Heart left ventricle (tissue), 16 donors: ENCODE results near the gene NIPA2. TPM values are rescaled to one million over a fixed set of nuclear protein-coding genes. Genes with fewer than 3 reads are reported as not detected.

Experiments used
- ATAC-seq, 4 donors: fragments of 200-7000 bp; cut with Tn5 transposase; one replicate each; pipeline ENCODE4 v1.9.1; 2020 to 2022; ENCODE audit warnings: moderate library complexity in 4 of 4, mild to moderate bottlenecking in 3 of 4, moderate number of reproducible peaks in 1 of 4
- DNase-seq, 5 donors: peaks; one replicate each; pipeline ENCODE4 v3.0.0-alpha.2; 2020
- H3K27ac ChIP-seq, 12 donors: fragments of 200-600 bp; sonication (generic) in 4 of 12; one replicate each; pipeline versions ENCODE4 v1.5.0 to v1.8.0; 2016 to 2022; ENCODE audit warnings: mild to moderate bottlenecking in 2 of 12
- H3K27me3 ChIP-seq, 9 donors: fragments of 200-600 bp; sonication (generic) in 2 of 9; one replicate each; pipeline versions ENCODE4 v1.5.1 to v1.8.0; 2016 to 2022; ENCODE audit warnings: mild to moderate bottlenecking in 3 of 9
- H3K36me3 ChIP-seq, 9 donors: fragments of 200-600 bp; sonication (generic) in 2 of 9; one replicate each; pipeline versions ENCODE4 v1.5.0 to v1.8.0; 2018 to 2022; ENCODE audit warnings: mild to moderate bottlenecking in 2 of 9
- H3K4me1 ChIP-seq, 12 donors: fragments of 200-600 bp; sonication (generic) in 4 of 12; one replicate each; pipeline versions ENCODE4 v1.5.0 to v1.8.0; 2016 to 2022; ENCODE audit warnings: mild to moderate bottlenecking in 3 of 12
- H3K4me3 ChIP-seq, 12 donors: fragments of 200-600 bp; sonication (generic) in 4 of 12; one replicate each; pipeline versions ENCODE4 v1.5.0 to v1.8.0; 2017 to 2022; ENCODE audit warnings: mild to moderate bottlenecking in 9 of 12, moderate library complexity in 4 of 12
- H3K9me3 ChIP-seq, 12 donors: fragments of 200-600 bp; sonication (generic) in 4 of 12; one replicate each; pipeline versions ENCODE4 v1.5.0 to v1.8.0; 2016 to 2022; ENCODE audit warnings: mild to moderate bottlenecking in 1 of 12
- POLR2A ChIP-seq, 2 donors: fragments of 450-650 bp; IDR thresholded peaks; one replicate each; pipeline ENCODE4 v1.6.1; 2017; ENCODE audit warnings: antibody characterized with exemption in 2 of 2, mild to moderate bottlenecking in 2 of 2, moderate library complexity in 2 of 2
- WGBS, 4 donors: extraction: QIAGEN DNeasy Blood & Tissue Kit in 2 of 4; methylation state at CpG; one replicate each; pipeline versions ENCODE4 v1.1.5 to v1.1.7; 2013 to 2018; 5-methylcytosine and 5-hydroxymethylcytosine counted together
- intact Hi-C, 10 donors: fragments of 100-400 bp; cut with DNase I; formaldehyde crosslinking; loops; one replicate each; pipeline versions ENCODE4 v1.11.1 to v1.14.2; 2022
- polyA plus RNA-seq, 2 donors: library from polyadenylated mRNA; stranded (reverse); fragments of 200-250 nt; gene quantifications; one replicate each; pipeline ENCODE4 v1.2.3, GENCODE V29; 2013
- total RNA-seq, 9 donors: library from RNA; depleted of rRNA in 2 of 9; stranded (reverse); fragments of >200 nt in 2 of 9; fragmentation: NEBNext Ultra II Directional in 3 of 9; extraction: Animal tissue kit (Norgen Biotek cat#: 25700) in 3 of 9; gene quantifications; one replicate each; pipeline versions ENCODE4 v1.1.0 to v1.2.4, GENCODE V29; 2016 to 2023
- TF ChIP-seq, protein P1 (sequence below), 12 donors: fragments of 200-600 bp; sonication (generic) in 4 of 12; IDR thresholded peaks; one replicate each; pipeline versions ENCODE4 v1.5.0 to v1.8.0; 2018 to 2022; ENCODE audit warnings: antibody characterized with exemption in 12 of 12, mild to moderate bottlenecking in 5 of 12
- donor health status: ischemic (EF 13 %, LVEDD 7.1; RV severe dilation, severe dysfunction).
- donor health status: healthy with polysubstance abuse.
- donor health status: DM: no; HTN: yes; CAD: no.
- donor health status: DM: no; HTN: no; CAD: no.
- donor health status: ischemic (EF 25% LVEDD 6.9; RV normal size, moderate dysfunction).
- donor health status: ischemic (EF 25% LVEDD 5.7; RV mildly dilated, moderate dysfunction).
- donor health status: healthy.
- donor health status: DM: yes; HTN: yes; CAD: no.
- donor health status: ischemic (EF 35%, LVEDD 5.7; RV mildly dilated, moderate dysfunction).
- donor health status: nonischemic (EF 11% LVEDD 7.7; RV severe dilation, severe dysfunction).
- donor health status: DM: yes; HTN: yes; CAD: no.
- donor health status: PGD.
- donor health status: ischemic (EF 29% LVEDD 5.4; RV normal size, mild dysfunction).
- donor health status: nonischemic (EF 23%, LVEDD 6.1; RV moderate dilation, normal function).

Gene NIPA2
- total and polyA plus RNA-seq, 11 donors, result 5.3 to 47.0 (median 20.6) TPM

DNA sequence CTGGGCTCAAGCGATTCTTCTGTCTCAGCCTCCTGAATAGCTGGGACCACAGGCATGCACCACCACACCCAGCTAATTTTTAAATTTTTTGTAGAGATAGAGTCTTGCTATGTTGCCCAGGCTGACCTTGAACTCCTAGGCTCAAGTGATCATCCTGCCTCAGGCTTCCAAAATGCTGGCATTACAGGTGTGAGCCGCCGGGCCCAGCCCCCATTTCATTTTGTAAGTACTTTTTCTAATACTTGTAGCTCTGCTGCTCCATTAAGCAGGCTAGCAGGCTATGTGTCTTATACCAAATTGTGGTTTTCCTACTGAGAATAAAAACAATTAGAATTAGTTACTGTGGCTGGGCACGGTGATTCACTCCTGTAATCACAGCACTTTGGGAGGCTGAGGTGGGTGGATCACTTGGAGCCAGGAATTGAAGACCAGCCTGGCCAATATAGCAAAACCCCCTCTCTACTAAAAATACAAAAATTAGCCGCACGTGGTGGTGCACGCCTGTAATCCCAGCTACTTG lies 29.6 kb upstream of the NIPA2 start:
- intact Hi-C loops, result loop anchor here in 1 of 10 donors (10.0 kb wide), 1 partner anchor 66 kb away; no protein-coding TSS in a partner anchor
- Histone ChIP-seq H3K9me3 (no peaks in the 10 kb centered on the region), H3K27me3 (no peaks in the 10 kb centered on the region), H3K27ac (no peak overlapping the region), H3K4me1 (peaks cover 0 to 11% (median 0%) of the 10 kb centered on the region in 12 donors), H3K4me3 (no peak overlapping the region), H3K36me3 (peaks cover 0 to 17% (median 6%) of the 10 kb centered on the region in 9 donors)
- ATAC-seq (no peak), DNase-seq (no peak)
- no peak for TF ChIP-seq POLR2A (IDR thresholded peaks at IDR 0.05)
- TF ChIP-seq, protein P1, sequence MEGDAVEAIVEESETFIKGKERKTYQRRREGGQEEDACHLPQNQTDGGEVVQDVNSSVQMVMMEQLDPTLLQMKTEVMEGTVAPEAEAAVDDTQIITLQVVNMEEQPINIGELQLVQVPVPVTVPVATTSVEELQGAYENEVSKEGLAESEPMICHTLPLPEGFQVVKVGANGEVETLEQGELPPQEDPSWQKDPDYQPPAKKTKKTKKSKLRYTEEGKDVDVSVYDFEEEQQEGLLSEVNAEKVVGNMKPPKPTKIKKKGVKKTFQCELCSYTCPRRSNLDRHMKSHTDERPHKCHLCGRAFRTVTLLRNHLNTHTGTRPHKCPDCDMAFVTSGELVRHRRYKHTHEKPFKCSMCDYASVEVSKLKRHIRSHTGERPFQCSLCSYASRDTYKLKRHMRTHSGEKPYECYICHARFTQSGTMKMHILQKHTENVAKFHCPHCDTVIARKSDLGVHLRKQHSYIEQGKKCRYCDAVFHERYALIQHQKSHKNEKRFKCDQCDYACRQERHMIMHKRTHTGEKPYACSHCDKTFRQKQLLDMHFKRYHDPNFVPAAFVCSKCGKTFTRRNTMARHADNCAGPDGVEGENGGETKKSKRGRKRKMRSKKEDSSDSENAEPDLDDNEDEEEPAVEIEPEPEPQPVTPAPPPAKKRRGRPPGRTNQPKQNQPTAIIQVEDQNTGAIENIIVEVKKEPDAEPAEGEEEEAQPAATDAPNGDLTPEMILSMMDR (IDR thresholded peaks at IDR 0.05), result no peak
- 82 to 100% (median 91%) methylated on average over 7 of the region's 7 CpGs for WGBS, 4 donors

DNA sequence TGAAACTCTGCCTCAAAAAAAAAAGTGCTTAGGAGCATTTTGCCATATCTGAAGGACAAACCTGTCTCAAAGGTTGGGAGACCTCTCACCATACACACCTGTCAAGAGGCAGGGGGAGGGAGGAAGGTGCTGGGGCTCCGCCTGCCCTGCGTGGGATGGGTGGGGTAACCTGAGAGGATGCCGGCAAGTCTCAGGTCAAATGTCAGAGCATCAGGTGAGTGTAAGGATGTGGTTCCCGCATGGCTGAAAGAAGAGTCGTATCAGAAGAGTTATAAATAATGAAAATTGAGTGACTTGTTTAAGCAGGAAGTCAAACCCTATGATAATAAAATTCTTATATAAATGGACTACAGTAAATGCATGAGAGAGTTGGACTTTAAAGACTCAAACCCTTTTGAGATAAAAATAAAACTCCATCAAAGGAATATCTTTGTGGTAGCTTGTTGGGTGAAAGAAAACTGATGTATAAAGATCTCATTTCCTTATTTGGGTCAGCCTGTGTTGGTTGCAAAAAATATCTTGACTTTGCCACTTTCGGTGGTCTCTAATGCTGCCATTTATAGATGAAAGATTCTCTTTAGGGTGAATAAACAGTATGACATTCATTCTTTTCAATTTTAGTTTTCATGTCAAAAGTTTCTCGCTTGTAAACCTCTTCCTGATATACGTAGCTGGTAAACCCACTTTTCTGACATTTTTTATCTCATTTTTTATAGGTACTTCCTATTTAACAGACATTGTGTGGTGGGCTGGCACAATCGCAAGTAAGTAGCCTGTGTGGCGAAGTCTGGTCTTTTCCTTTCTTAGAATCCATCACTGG lies 28.2 kb upstream of the NIPA2 start:
- H3K36me3 ChIP-seq, result peaks cover 0 to 22% (median 15%) of the 10 kb centered on the region in 9 donors
- H3K9me3 ChIP-seq, result no peaks in the 10 kb centered on the region
- 91 to 93% (median 92%) methylated on average over 10 of the region's 10 CpGs for WGBS, 4 donors
- no peak overlapping the region for H3K27ac ChIP-seq
- intact Hi-C loops, result no loop called here
- no peak for DNase-seq
- no peaks in the 10 kb centered on the region for H3K27me3 ChIP-seq
- peaks cover 0 to 11% (median 0%) of the 10 kb centered on the region in 12 donors for H3K4me1 ChIP-seq
- ATAC-seq, result no peak
- TF ChIP-seq POLR2A (IDR thresholded peaks at IDR 0.05), result no peak
- no peak overlapping the region for H3K4me3 ChIP-seq

- Histone ChIP-seq H3K4me1 (peaks cover 0 to 11% (median 0%) of the 10 kb centered on the region in 12 donors), H3K4me3 (no peak overlapping the region), H3K9me3 (no peaks in the 10 kb centered on the region), H3K27me3 (no peaks in the 10 kb centered on the region), H3K27ac (no peak overlapping the region), H3K36me3 (peaks cover 0 to 25% (median 15%) of the 10 kb centered on the region in 9 donors)
- no peak for ATAC-seq
- intact Hi-C loops, result no loop called here
- WGBS, 4 donors, result 93 to 97% (median 93%) methylated on average over 8 of the region's 8 CpGs
- DNase-seq, result no peak
- no peak for TF ChIP-seq POLR2A (IDR thresholded peaks at IDR 0.05)
- TF ChIP-seq, protein P1 (IDR thresholded peaks at IDR 0.05), result no peak
Observed at GRCh38 chr15:22810853-22811338, 27.6 kb upstream of the NIPA2 start.

GRCh38 chr15:22811640-22812039 lies 26.8 kb upstream of the NIPA2 start:
- DNase-seq, result no peak

More at GRCh38 chr15:22811640-22812039, 26.8 kb upstream of the NIPA2 start:
- Histone ChIP-seq H3K27me3 (no peaks in the 10 kb centered on the region), H3K36me3 (peaks cover 0 to 26% (median 15%) of the 10 kb centered on the region in 9 donors), H3K4me1 (peaks cover 0 to 6% (median 0%) of the 10 kb centered on the region in 12 donors), H3K9me3 (no peaks in the 10 kb centered on the region), H3K4me3 (no peak overlapping the region), H3K27ac (no peak overlapping the region)
- peak in 2 of 4 donors; percentile 39 to 63 for ATAC-seq
- 79 to 87% (median 80%) methylated on average over 8 of the region's 8 CpGs for whole genome bisulfite sequencing, 4 donors
- TF ChIP-seq, protein P1 (IDR thresholded peaks at IDR 0.05), result peak in 10 of 12 donors; percentile 8 to 41 (median 26)
- TF ChIP-seq POLR2A (IDR thresholded peaks at IDR 0.05), result no peak
- intact Hi-C loops, result no loop called here
